AG04450 (cell line): ENCODE data around the gene RBM3. TPM values are rescaled to one million over a fixed set of nuclear protein-coding genes. Genes with fewer than 3 reads are reported as not detected.

Source experiments
- CTCF ChIA-PET: fragments of 300-600, 350-600 bp; formaldehyde crosslinking; extraction: SDS; loops from one replicate; lab custom pipeline; 2022; ENCODE audit warnings: antibody characterized with exemption, inconsistent platforms; lab: Charles Lee
- POLR2A ChIA-PET: fragments of 350-600 bp; formaldehyde crosslinking; extraction: SDS; loops from one replicate; lab custom pipeline; 2021; ENCODE audit warnings: antibody characterized with exemption, inconsistent platforms; lab: Yijun Ruan, JAX
- DNase-seq: peaks from one replicate; pipeline ENCODE4 v3.0.0-alpha.2; 2011; ENCODE audit warnings: low read depth, low spot score
- H3K27ac ChIP-seq: one replicate; pipeline ENCODE4 v1.5.1; 2012; ENCODE audit warnings: low read depth, low read length, control low read depth
- H3K27me3 ChIP-seq: one replicate; pipeline ENCODE4 v1.6.0; 2012; ENCODE audit warnings: low read length; ENCODE audit not compliant: control insufficient read depth, insufficient read depth
- H3K4me3 ChIP-seq: 2 replicates; pipeline ENCODE4 v1.5.1; 2011; ENCODE audit warnings: mild to moderate bottlenecking, low read depth, low read length, control low read depth
- H3K9me3 ChIP-seq: 2 replicates; pipeline ENCODE4 v1.5.1; 2012; ENCODE audit warnings: low read length; ENCODE audit not compliant: control insufficient read depth, insufficient read depth
- polyA plus RNA-seq: library from polyadenylated mRNA; depleted of rRNA; stranded (reverse); fragments of >200 nt; gene quantifications from 2 replicates; pipeline ENCODE4 v1.2.3, GENCODE V29; 2011
- TF ChIP-seq, protein P1 (sequence below): IDR thresholded peaks from 2 replicates; pipeline ENCODE4 v1.5.1; 2011; ENCODE audit warnings: low read depth, low read length, control low read depth, inconsistent platforms

RBM3 gene
- polyA plus RNA-seq, 1 experiment, result 317 TPM

DNA sequence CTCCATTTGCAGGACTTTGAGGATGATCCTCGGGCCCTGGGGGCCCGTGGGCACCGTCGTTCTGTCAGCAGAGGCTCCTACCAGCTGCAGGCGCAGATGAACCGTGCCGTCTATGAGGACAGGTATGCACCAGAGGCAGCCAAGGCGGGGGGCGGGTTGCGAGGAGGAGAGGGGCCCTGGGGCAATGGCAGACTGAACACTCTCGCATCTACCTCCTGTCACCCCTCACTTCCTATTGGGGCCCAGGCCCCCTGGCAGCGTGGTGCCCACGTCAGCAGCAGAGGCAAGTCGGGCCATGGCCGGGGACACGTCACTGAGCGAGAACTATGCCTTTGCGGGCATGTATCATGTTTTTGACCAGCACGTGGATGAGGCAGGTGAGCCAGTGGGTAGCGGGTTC, 25.1 kb downstream of the RBM3 start:
- Histone ChIP-seq H3K27me3 (no peaks in the 10 kb centered on the region), H3K9me3 (no peaks in the 10 kb centered on the region), H3K4me3 (no peak overlapping the region), H3K27ac (no peak overlapping the region)
- TF ChIP-seq, protein P1, sequence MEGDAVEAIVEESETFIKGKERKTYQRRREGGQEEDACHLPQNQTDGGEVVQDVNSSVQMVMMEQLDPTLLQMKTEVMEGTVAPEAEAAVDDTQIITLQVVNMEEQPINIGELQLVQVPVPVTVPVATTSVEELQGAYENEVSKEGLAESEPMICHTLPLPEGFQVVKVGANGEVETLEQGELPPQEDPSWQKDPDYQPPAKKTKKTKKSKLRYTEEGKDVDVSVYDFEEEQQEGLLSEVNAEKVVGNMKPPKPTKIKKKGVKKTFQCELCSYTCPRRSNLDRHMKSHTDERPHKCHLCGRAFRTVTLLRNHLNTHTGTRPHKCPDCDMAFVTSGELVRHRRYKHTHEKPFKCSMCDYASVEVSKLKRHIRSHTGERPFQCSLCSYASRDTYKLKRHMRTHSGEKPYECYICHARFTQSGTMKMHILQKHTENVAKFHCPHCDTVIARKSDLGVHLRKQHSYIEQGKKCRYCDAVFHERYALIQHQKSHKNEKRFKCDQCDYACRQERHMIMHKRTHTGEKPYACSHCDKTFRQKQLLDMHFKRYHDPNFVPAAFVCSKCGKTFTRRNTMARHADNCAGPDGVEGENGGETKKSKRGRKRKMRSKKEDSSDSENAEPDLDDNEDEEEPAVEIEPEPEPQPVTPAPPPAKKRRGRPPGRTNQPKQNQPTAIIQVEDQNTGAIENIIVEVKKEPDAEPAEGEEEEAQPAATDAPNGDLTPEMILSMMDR, result no peak
- DNase-seq, result no peak
- POLR2A ChIA-PET, result no interaction called here
- CTCF ChIA-PET, result no interaction called here

DNA sequence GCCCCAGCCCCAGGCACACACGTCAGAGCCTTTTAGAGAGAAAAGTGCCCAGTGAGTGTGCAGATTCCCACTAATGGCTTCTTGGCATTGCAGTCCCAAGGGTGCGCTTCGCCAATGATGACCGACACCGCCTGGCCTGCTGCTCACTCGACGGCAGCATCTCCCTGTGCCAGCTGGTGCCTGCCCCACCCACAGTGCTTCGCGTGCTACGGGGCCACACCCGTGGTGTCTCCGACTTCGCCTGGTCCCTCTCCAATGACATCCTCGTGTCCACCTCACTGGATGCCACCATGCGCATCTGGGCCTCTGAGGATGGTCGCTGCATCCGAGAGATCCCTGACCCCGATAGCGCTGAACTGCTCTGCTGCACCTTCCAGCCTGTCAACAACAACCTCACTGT, 25.9 kb downstream of the RBM3 start:
- DNase-seq, result no peak
- ChIA-PET POLR2A (no interaction called here), CTCF (no interaction called here)
- Histone ChIP-seq H3K4me3 (no peak overlapping the region), H3K27ac (no peak overlapping the region), H3K27me3 (no peaks in the 10 kb centered on the region), H3K9me3 (no peaks in the 10 kb centered on the region; the same call in 1 of the 2 replicates)
- TF ChIP-seq, protein P1, result no peak

DNA sequence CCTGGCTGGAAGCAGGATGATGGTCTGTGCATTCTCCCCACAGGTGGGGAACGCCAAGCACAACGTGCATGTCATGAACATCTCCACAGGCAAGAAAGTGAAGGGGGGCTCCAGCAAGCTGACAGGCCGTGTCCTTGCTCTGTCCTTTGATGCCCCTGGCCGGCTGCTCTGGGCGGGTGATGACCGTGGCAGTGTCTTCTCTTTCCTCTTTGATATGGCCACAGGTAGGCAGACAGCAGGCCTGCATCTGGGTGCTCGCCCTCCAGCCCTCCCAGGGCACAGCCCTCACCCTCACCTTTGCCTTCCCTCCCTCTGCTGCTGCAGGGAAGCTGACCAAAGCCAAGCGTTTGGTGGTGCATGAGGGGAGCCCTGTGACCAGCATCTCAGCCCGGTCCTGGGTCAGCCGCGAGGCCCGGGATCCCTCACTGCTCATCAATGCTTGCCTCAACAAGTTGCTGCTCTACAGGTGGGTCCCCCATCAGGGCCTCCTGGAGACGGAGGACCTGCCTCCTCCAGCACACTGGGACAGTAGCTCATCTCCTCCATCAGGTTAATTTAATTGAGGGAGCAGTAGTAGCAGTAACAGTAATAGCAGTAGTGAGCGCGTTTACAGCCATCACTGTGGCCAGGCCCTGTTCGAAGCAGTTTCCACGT, 27.6 kb downstream of the RBM3 start:
- ChIA-PET CTCF (no interaction called here), POLR2A (no interaction called here)
- H3K27me3 ChIP-seq, result no peaks in the 10 kb centered on the region
- no peak overlapping the region for H3K27ac ChIP-seq
- H3K9me3 ChIP-seq, result no peaks in the 10 kb centered on the region; the same call in 1 of the 2 replicates
- H3K4me3 ChIP-seq, result no peak overlapping the region
- TF ChIP-seq, protein P1, result no peak
- no peak for DNase-seq

DNA sequence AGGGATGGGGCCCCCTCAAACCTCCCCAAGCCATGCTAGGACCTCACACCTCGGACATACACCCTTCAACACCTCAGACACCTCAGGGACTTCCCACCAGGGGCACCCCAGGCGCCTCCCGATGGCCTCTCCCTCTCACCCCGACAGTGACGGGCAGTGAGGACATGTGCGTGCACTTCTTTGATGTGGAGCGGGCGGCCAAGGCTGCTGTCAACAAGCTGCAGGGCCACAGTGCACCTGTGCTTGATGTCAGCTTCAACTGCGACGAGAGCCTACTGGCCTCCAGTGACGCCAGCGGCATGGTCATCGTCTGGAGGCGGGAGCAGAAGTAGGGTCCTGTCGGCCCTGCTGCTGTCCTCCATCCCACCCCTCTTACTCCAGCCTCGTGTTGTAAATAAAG, 30.4 kb downstream of the RBM3 start:
- ChIA-PET POLR2A (no interaction called here), CTCF (no interaction called here)
- TF ChIP-seq, protein P1, result no peak
- Histone ChIP-seq H3K9me3 (no peaks in the 10 kb centered on the region; the same call in 1 of the 2 replicates), H3K27me3 (no peaks in the 10 kb centered on the region), H3K4me3 (no peak overlapping the region), H3K27ac (no peak overlapping the region)
- DNase-seq, result no peak

DNA sequence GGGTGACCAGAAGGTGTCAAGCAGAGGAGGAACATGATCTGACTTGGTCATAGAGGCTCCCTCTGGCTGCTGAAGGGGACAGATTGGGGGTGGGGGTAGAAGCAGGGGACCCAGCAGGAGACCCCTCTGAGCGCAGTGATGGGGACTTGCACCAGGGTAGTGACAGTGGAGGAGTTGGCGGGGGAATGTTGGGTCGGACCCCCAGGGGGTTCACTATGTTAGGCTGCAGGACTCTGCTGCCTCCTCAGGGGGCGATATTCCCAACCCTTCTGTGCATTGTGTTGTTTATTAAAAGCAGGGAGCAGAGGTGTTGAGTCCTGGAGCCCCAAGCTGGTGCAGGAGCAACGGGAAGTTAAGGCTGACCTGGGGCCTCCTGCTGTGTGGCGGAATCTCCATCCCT, 31.8 kb downstream of the RBM3 start:
- no peaks in the 10 kb centered on the region; the same call in 1 of the 2 replicates for H3K9me3 ChIP-seq
- H3K27me3 ChIP-seq, result no peaks in the 10 kb centered on the region
- no peak overlapping the region for H3K27ac ChIP-seq
- H3K4me3 ChIP-seq, result no peak overlapping the region
- DNase-seq, result no peak
- CTCF ChIA-PET, result no interaction called here
- POLR2A ChIA-PET, result interaction anchor here (0.7 to 1.0 kb wide), 2 partner anchors 25 to 27 kb away, joined by 3 read pairs; no protein-coding TSS in a partner anchor
- TF ChIP-seq, protein P1, result no peak
